ENCODE measurements around the gene MICALL2.

The MICALL2 gene

GRCh38 chr7:1466524-1467271, 7.4 kb upstream of the MICALL2 start:
- peak; percentile 64 for DNase-seq

- DNase-seq, result no peak
Measured at GRCh38 chr7:1464694-1465093, 5.4 kb upstream of the MICALL2 start.

GRCh38 chr7:1463676-1464223, 4.5 kb upstream of the MICALL2 start:
- no peak for DNase-seq

- DNase-seq, result no peak
Measured at GRCh38 chr7:1461646-1462375, 2.5 kb upstream of the MICALL2 start.

GRCh38 chr7:1460821-1461645, 1.8 kb upstream of the MICALL2 start:
- peak; percentile 23 for DNase-seq

- DNase-seq, result peak; percentile 28
Measured at GRCh38 chr7:1459920-1460820, 900 bp upstream of the MICALL2 start.

GRCh38 chr7:1459512-1459892, 232 bp upstream of the MICALL2 start:
- peak; percentile 99 for DNase-seq

DNA sequence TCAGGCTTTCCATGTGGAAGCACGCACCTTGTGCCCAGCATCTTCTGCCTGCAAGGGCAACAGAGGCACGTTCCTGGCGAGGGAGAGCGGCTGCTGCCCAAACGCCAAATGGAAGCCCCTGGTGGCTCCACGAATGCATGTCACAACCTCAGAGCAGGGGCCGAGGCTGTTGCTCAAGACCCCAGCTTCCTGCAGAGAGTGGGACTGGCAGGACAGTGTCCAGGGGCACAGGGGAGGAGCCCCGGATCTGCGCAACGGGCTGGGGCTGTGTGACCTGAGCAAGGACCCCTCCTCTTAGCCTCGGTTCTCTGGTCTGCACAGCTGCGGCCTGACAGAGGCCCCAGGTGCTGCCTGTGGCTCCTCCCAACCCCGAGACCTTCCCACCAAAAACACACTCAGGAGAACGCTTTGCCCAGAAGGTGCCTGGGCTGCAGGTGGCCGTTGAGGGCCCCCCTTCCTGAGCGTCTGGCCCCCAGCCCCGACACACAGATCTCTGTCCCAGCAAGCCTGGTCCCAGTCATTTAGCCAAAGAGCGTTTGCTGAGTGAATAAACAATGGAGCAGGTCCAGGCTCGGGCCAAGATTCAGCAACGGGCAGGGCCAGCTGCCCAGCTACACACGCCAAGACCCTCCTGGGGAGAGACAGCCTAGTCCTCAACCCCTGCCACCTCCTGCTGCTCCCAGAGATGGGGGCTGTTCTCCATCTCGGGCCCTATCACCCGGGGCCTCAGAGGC, 1.2 kb downstream of the MICALL2 start:
- no peak for DNase-seq

GRCh38 chr7:1457059-1457948, 2.0 kb downstream of the MICALL2 start:
- DNase-seq, result no peak

DNA sequence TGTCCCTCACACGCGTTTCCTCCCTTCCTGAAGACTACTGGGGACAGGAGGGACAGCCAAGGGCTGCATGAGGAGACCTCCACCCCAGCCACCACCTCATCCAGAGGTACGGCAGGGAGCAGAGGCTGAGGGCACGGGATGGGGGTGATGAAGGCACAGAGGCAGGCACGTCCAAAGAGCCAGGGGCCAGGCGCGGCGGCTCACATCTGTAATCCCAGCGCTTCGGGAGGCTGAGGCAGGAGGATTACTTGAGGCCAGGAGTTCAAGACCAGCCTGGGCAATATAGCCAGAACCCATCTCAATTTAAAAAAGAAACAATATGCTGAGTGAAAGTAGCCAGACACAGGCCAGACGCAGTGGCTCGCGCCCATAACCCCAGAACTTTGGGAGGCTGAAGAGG, 3.3 kb downstream of the MICALL2 start:
- no peak for DNase-seq

DNA sequence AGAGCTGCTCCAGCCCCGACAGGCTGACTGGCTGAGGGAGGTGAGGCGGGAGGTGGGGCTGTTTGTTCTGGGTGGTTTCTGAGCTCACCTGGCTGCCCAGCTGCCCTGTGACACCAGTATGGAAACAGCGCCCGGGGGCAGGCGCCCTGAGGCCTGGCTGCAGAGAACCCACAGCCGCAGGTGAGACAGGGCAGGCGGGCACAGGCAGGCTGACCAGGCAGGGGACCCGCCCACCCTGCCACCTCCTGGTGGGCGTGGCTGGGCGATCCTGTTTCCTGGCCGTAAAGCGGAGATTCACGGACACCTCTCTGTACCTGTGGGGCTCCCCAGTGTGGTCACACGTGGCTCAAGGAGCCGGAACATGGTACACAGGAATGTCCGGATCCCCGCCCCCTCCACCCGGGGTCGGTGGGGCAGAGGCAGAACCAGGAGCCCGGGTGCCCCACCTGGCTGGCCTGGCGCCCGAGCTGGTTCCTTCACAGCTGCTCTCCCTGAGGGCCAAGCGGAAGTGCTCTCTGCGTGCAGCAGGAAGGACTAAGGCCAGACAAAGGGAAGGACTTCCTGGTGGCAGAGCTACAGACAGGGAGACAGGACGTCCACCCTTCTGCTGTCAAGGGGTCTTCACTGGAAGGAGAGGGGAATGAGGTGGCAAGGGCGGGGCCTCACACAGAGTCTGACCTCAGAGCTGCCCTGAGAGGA, 3.9 kb downstream of the MICALL2 start:
- no peak for DNase-seq

GRCh38 chr7:1454542-1454941, 4.7 kb downstream of the MICALL2 start:
- DNase-seq, result no peak

DNA sequence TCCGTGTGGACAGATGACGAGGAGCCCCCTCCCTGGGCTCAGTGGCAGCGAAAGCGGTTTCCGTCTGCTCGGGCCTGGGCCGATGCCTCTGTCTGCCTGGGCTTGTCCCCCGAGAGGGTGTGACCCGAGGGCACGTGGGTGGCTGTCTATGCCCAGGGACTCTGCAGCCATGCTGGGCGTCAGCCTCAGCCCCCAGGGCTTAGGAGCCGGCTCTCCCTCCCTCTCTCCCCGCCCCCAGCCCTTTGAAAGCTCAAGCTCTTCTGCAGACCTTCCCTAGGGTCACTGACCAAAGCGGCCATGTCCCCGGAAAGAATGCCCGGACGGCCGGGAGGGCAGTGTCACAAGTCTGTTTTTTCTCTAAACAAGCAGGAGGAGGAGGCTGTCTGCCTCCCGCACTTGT, 7.1 kb downstream of the MICALL2 start:
- no peak for DNase-seq

DNA sequence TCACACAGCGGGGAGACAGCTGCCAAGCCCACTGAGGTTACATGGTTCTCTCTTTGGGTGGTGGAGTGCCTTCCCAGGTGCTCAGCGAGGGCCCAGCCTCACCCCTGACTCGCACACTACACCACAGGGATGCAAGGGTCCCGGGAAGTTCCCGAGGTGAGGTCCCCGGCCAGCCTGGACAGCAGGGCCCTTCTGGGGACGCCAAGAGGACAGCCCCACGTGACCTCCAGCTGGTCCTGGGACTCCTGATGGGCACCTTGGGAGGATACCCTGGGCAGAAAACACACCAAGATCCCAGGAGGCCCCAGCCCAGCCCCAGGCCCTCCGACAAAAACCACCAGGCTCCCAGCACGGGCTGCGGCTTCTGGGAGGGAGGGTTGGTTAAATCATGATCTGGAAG, 8.3 kb downstream of the MICALL2 start:
- DNase-seq, result no peak

GRCh38 chr7:1450431-1450830, 8.8 kb downstream of the MICALL2 start:
- no peak for DNase-seq

- DNase-seq, result no peak
Measured at GRCh38 chr7:1449951-1450350, 9.3 kb downstream of the MICALL2 start.

- no peak for DNase-seq
Measured at GRCh38 chr7:1449501-1449900, 9.8 kb downstream of the MICALL2 start.

GRCh38 chr7:1448958-1449357, 10.3 kb downstream of the MICALL2 start:
- DNase-seq, result no peak

- DNase-seq, result no peak
Measured at GRCh38 chr7:1447551-1448244, 11.6 kb downstream of the MICALL2 start.
